SK-N-SH (cell line): Measurements from ENCODE around the gene EPB41L4A.

Source experiments
- CTCF ChIP-seq: fragments of 200-600 bp; sonication (generic); IDR thresholded peaks from 2 replicates; pipeline ENCODE4 v1.6.1; 2017; ENCODE audit warnings: antibody characterized with exemption, mild to moderate bottlenecking, moderate library complexity
- MXI1 ChIP-seq: IDR thresholded peaks from 2 replicates; pipeline ENCODE4 v1.6.1; 2012; ENCODE audit warnings: mild to moderate bottlenecking, low read depth, low read length, improper control_type of control experiment
- POLR2AphosphoS5 ChIP-seq: IDR thresholded peaks from 2 replicates; pipeline ENCODE4 v1.6.1; 2012; ENCODE audit warnings: low read depth, low read length
- RCOR1 ChIP-seq: fragments of 150-350 bp; IDR thresholded peaks from 2 replicates; pipeline ENCODE4 v1.6.1; 2017; ENCODE audit warnings: antibody characterized with exemption, low read length
- REST ChIP-seq: IDR thresholded peaks from 2 replicates; pipeline ENCODE4 v1.6.1; 2012; ENCODE audit warnings: mild to moderate bottlenecking, low read depth, low read length, moderate library complexity
- RXRA ChIP-seq: IDR thresholded peaks from 2 replicates; pipeline ENCODE4 v1.4.0; 2012; ENCODE audit warnings: low read depth, mild to moderate bottlenecking, borderline replicate concordance
- SMC3 ChIP-seq: IDR thresholded peaks from 2 replicates; pipeline ENCODE4 v1.6.1; 2012; ENCODE audit warnings: low read depth, low read length, improper control_type of control experiment
- TF ChIP-seq, protein P1 (sequence below): IDR thresholded peaks from 2 replicates; pipeline ENCODE4; 2012
- TF ChIP-seq, protein P2 (sequence below): fragments of 150-350 bp; IDR thresholded peaks from 2 replicates; pipeline ENCODE4 v1.6.1; 2017; ENCODE audit warnings: antibody characterized with exemption, low read length, low read depth, borderline replicate concordance
- TF ChIP-seq, protein P3 (sequence below): IDR thresholded peaks from 2 replicates; pipeline ENCODE4 v1.4.0; 2012; ENCODE audit warnings: low read depth, borderline replicate concordance

GRCh38 chr5:112445626-112446350 is 26.7 kb upstream of the EPB41L4A start:
- TF ChIP-seq REST (no peak), CTCF (no peak), SMC3 (no peak), RCOR1 (no peak), RXRA (no peak), POLR2AphosphoS5 (no peak), MXI1 (no peak)
- TF ChIP-seq, protein P1, sequence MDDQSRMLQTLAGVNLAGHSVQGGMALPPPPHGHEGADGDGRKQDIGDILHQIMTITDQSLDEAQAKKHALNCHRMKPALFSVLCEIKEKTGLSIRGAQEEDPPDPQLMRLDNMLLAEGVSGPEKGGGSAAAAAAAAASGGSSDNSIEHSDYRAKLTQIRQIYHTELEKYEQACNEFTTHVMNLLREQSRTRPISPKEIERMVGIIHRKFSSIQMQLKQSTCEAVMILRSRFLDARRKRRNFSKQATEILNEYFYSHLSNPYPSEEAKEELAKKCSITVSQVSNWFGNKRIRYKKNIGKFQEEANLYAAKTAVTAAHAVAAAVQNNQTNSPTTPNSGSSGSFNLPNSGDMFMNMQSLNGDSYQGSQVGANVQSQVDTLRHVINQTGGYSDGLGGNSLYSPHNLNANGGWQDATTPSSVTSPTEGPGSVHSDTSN = no peak
- TF ChIP-seq, protein P2, sequence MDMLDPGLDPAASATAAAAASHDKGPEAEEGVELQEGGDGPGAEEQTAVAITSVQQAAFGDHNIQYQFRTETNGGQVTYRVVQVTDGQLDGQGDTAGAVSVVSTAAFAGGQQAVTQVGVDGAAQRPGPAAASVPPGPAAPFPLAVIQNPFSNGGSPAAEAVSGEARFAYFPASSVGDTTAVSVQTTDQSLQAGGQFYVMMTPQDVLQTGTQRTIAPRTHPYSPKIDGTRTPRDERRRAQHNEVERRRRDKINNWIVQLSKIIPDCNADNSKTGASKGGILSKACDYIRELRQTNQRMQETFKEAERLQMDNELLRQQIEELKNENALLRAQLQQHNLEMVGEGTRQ = no peak
- TF ChIP-seq, protein P3, sequence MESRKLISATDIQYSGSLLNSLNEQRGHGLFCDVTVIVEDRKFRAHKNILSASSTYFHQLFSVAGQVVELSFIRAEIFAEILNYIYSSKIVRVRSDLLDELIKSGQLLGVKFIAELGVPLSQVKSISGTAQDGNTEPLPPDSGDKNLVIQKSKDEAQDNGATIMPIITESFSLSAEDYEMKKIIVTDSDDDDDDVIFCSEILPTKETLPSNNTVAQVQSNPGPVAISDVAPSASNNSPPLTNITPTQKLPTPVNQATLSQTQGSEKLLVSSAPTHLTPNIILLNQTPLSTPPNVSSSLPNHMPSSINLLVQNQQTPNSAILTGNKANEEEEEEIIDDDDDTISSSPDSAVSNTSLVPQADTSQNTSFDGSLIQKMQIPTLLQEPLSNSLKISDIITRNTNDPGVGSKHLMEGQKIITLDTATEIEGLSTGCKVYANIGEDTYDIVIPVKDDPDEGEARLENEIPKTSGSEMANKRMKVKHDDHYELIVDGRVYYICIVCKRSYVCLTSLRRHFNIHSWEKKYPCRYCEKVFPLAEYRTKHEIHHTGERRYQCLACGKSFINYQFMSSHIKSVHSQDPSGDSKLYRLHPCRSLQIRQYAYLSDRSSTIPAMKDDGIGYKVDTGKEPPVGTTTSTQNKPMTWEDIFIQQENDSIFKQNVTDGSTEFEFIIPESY = no peak
